Heart left ventricle (tissue), 16 donors: ENCODE data around the gene MYOM1. TPM values are rescaled to one million over a fixed set of nuclear protein-coding genes. Genes with fewer than 3 reads are reported as not detected.

Source experiments
- ATAC-seq, 4 donors: fragments of 200-7000 bp; cut with Tn5 transposase; one replicate each; pipeline ENCODE4 v1.9.1; 2020 to 2022; ENCODE audit warnings: moderate library complexity in 4 of 4, mild to moderate bottlenecking in 3 of 4, moderate number of reproducible peaks in 1 of 4
- DNase-seq, 5 donors: peaks; one replicate each; pipeline ENCODE4 v3.0.0-alpha.2; 2020
- H3K27ac ChIP-seq, 12 donors: fragments of 200-600 bp; sonication (generic) in 4 of 12; one replicate each; pipeline versions ENCODE4 v1.5.0 to v1.8.0; 2016 to 2022; ENCODE audit warnings: mild to moderate bottlenecking in 2 of 12
- H3K27me3 ChIP-seq, 9 donors: fragments of 200-600 bp; sonication (generic) in 2 of 9; one replicate each; pipeline versions ENCODE4 v1.5.1 to v1.8.0; 2016 to 2022; ENCODE audit warnings: mild to moderate bottlenecking in 3 of 9
- H3K36me3 ChIP-seq, 9 donors: fragments of 200-600 bp; sonication (generic) in 2 of 9; one replicate each; pipeline versions ENCODE4 v1.5.0 to v1.8.0; 2018 to 2022; ENCODE audit warnings: mild to moderate bottlenecking in 2 of 9
- H3K4me1 ChIP-seq, 12 donors: fragments of 200-600 bp; sonication (generic) in 4 of 12; one replicate each; pipeline versions ENCODE4 v1.5.0 to v1.8.0; 2016 to 2022; ENCODE audit warnings: mild to moderate bottlenecking in 3 of 12
- H3K4me3 ChIP-seq, 12 donors: fragments of 200-600 bp; sonication (generic) in 4 of 12; one replicate each; pipeline versions ENCODE4 v1.5.0 to v1.8.0; 2017 to 2022; ENCODE audit warnings: mild to moderate bottlenecking in 9 of 12, moderate library complexity in 4 of 12
- H3K9me3 ChIP-seq, 12 donors: fragments of 200-600 bp; sonication (generic) in 4 of 12; one replicate each; pipeline versions ENCODE4 v1.5.0 to v1.8.0; 2016 to 2022; ENCODE audit warnings: mild to moderate bottlenecking in 1 of 12
- POLR2A ChIP-seq, 2 donors: fragments of 450-650 bp; IDR thresholded peaks; one replicate each; pipeline ENCODE4 v1.6.1; 2017; ENCODE audit warnings: antibody characterized with exemption in 2 of 2, mild to moderate bottlenecking in 2 of 2, moderate library complexity in 2 of 2
- WGBS, 4 donors: extraction: QIAGEN DNeasy Blood & Tissue Kit in 2 of 4; methylation state at CpG; one replicate each; pipeline versions ENCODE4 v1.1.5 to v1.1.7; 2013 to 2018; 5-methylcytosine and 5-hydroxymethylcytosine counted together
- intact Hi-C, 10 donors: fragments of 100-400 bp; cut with DNase I; formaldehyde crosslinking; loops; one replicate each; pipeline versions ENCODE4 v1.11.1 to v1.14.2; 2022
- polyA plus RNA-seq, 2 donors: library from polyadenylated mRNA; stranded (reverse); fragments of 200-250 nt; gene quantifications; one replicate each; pipeline ENCODE4 v1.2.3, GENCODE V29; 2013
- total RNA-seq, 9 donors: library from RNA; depleted of rRNA in 2 of 9; stranded (reverse); fragments of >200 nt in 2 of 9; fragmentation: NEBNext Ultra II Directional in 3 of 9; extraction: Animal tissue kit (Norgen Biotek cat#: 25700) in 3 of 9; gene quantifications; one replicate each; pipeline versions ENCODE4 v1.1.0 to v1.2.4, GENCODE V29; 2016 to 2023
- TF ChIP-seq, protein P1 (sequence below), 12 donors: fragments of 200-600 bp; sonication (generic) in 4 of 12; IDR thresholded peaks; one replicate each; pipeline versions ENCODE4 v1.5.0 to v1.8.0; 2018 to 2022; ENCODE audit warnings: antibody characterized with exemption in 12 of 12, mild to moderate bottlenecking in 5 of 12
- donor health status: ischemic (EF 13 %, LVEDD 7.1; RV severe dilation, severe dysfunction).
- donor health status: healthy with polysubstance abuse.
- donor health status: DM: no; HTN: yes; CAD: no.
- donor health status: DM: no; HTN: no; CAD: no.
- donor health status: ischemic (EF 25% LVEDD 6.9; RV normal size, moderate dysfunction).
- donor health status: ischemic (EF 25% LVEDD 5.7; RV mildly dilated, moderate dysfunction).
- donor health status: healthy.
- donor health status: DM: yes; HTN: yes; CAD: no.
- donor health status: ischemic (EF 35%, LVEDD 5.7; RV mildly dilated, moderate dysfunction).
- donor health status: nonischemic (EF 11% LVEDD 7.7; RV severe dilation, severe dysfunction).
- donor health status: DM: yes; HTN: yes; CAD: no.
- donor health status: PGD.
- donor health status: ischemic (EF 29% LVEDD 5.4; RV normal size, mild dysfunction).
- donor health status: nonischemic (EF 23%, LVEDD 6.1; RV moderate dilation, normal function).

Gene MYOM1
- total and polyA plus RNA-seq, 11 donors, result 112 to 1,344 (median 801) TPM

DNA sequence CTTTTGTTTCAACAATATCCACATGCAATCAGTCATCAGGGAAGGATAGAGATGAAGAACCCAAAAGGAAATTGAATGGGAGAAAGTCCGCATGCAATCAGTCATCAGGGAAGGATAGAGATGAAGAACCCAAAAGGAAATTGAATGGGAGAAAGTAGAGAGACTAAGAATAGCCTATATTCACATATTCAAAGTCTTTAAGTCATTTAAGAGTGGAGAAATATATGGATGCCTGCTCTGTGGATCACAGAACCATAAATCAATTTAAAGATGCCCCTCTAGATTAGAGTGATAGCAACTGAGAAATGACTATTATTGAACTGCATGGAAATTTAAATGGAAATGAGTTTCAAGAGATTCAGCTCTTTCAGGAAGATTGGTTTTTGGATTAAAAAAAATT is 116.8 kb downstream of the MYOM1 start:
- WGBS, 4 donors, result 91 to 96% (median 94%) methylated on average over 1 of the region's 1 CpG

DNA sequence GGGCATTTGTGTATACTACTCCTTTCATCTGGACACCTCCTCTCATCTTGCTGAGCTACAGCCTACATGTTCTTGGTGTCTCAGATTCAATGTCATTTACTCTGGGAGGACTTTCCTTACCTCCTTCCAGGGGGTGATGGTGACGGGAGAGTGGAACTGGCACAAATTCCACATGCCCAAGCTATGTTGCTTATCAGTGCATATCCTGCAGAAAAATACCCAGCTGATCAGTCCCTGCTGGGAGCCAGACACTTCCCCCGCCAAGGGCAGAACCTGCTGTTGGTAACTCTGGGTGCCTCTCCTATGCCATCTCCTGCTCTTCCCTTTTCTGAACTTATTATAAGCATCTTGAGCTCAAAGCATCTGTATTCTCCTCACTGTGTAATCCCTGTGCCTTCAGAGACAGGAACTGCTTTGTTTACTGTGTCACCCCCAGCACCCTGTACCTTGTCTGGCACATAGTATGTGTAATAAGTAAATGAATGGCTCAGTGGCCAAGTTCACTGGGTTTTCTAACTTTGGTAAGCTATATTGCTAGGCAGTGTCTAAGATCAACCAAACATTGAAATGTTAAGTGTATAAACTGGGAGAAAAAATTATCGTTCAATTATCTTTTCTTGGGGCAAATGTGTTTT is 119.2 kb downstream of the MYOM1 start:
- TF ChIP-seq POLR2A (IDR thresholded peaks at IDR 0.05), result no peak
- TF ChIP-seq, protein P1, sequence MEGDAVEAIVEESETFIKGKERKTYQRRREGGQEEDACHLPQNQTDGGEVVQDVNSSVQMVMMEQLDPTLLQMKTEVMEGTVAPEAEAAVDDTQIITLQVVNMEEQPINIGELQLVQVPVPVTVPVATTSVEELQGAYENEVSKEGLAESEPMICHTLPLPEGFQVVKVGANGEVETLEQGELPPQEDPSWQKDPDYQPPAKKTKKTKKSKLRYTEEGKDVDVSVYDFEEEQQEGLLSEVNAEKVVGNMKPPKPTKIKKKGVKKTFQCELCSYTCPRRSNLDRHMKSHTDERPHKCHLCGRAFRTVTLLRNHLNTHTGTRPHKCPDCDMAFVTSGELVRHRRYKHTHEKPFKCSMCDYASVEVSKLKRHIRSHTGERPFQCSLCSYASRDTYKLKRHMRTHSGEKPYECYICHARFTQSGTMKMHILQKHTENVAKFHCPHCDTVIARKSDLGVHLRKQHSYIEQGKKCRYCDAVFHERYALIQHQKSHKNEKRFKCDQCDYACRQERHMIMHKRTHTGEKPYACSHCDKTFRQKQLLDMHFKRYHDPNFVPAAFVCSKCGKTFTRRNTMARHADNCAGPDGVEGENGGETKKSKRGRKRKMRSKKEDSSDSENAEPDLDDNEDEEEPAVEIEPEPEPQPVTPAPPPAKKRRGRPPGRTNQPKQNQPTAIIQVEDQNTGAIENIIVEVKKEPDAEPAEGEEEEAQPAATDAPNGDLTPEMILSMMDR (IDR thresholded peaks at IDR 0.05), result no peak
- ATAC-seq, result peak; percentile 10 to 40 (median 34)

More for the DNA sequence above, 116.8 kb downstream of the MYOM1 start:
- ATAC-seq (no peak), DNase-seq (no peak)
- Histone ChIP-seq H3K4me3 (no peak overlapping the region), H3K27ac (no peak overlapping the region), H3K9me3 (no peaks in the 10 kb centered on the region), H3K27me3 (no peaks in the 10 kb centered on the region), H3K36me3 (peaks cover 0 to 98% (median 23%) of the 10 kb centered on the region in 9 donors), H3K4me1 (peaks cover 0 to 23% (median 11%) of the 10 kb centered on the region in 12 donors)
- intact Hi-C loops, result no loop called here
- no peak for TF ChIP-seq POLR2A (IDR thresholded peaks at IDR 0.05)
- TF ChIP-seq, protein P1 (IDR thresholded peaks at IDR 0.05), result no peak

DNA sequence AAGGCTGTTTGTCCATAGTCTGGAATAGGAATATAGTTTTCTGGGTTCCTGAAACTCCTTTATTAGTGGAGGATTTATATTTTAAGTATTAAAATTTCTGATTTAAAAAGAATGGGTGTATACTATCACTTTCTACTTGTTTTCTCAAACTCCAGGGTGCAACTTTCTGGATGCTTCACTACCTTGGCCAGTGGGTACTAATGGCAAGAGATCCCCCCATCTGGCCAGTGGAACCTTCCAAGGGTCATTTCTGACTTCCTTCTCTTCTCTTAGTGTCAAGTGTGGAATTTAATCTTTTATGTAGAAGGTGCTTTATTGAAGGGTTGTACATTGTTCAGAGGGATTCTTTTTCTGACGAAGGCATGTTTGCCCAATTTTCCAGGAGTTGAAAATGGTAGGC is 120.4 kb downstream of the MYOM1 start:
- no peak for ATAC-seq
- peaks cover 0 to 37% (median 12%) of the 10 kb centered on the region in 12 donors for H3K4me1 ChIP-seq
- 0 to 49% (median 0%) methylated on average over 1 of the region's 1 CpG for WGBS, 4 donors
- H3K9me3 ChIP-seq, result no peaks in the 10 kb centered on the region
- H3K27me3 ChIP-seq, result no peaks in the 10 kb centered on the region
- intact Hi-C loops, result no loop called here
- no peak for DNase-seq
- no peak overlapping the region for H3K4me3 ChIP-seq
- H3K27ac ChIP-seq, result no peak overlapping the region
- no peak for TF ChIP-seq POLR2A (IDR thresholded peaks at IDR 0.05)
- H3K36me3 ChIP-seq, result peaks cover 0 to 90% (median 19%) of the 10 kb centered on the region in 9 donors

More for the DNA sequence above, 119.2 kb downstream of the MYOM1 start:
- WGBS, 4 donors, result 58 to 75% (median 67%) methylated on average over 3 of the region's 3 CpGs
- Histone ChIP-seq H3K4me3 (no peak overlapping the region), H3K27ac (peak overlapping the region in 4 of 12 donors; percentile 11 to 32 (median 17)), H3K4me1 (peaks cover 0 to 30% (median 11%) of the 10 kb centered on the region in 12 donors), H3K36me3 (peaks cover 0 to 98% (median 23%) of the 10 kb centered on the region in 9 donors), H3K27me3 (no peaks in the 10 kb centered on the region), H3K9me3 (no peaks in the 10 kb centered on the region)
- intact Hi-C loops, result no loop called here
- DNase-seq, result no peak

DNA sequence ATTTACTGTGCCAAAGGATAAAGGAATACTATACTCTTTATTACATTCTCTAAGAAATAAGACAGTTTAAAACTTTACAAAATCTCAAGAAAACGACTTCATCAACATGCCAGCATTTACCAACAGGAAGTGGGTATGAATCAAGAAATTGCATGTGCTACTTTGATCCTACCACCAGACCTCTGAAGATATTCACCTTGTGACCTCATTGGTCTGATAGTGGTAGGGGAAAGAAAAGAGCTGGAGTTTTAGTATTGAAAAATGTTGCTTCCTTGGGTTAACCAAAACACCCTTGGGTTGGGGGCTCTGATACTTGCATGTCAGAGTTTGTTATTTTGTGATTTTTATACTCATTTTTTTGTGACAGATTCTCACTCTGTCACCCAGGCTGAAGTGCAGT is 122.7 kb downstream of the MYOM1 start:
- 53 to 68% (median 61%) methylated on average over 1 of the region's 1 CpG for WGBS, 4 donors
- H3K9me3 ChIP-seq, result no peaks in the 10 kb centered on the region
- H3K36me3 ChIP-seq, result peaks cover 0 to 90% (median 24%) of the 10 kb centered on the region in 9 donors
- peaks cover 0 to 36% (median 5%) of the 10 kb centered on the region in 12 donors for H3K4me1 ChIP-seq
- intact Hi-C loops, result no loop called here
- ATAC-seq (no peak), DNase-seq (no peak)
- H3K27me3 ChIP-seq, result no peaks in the 10 kb centered on the region
- no peak overlapping the region for H3K4me3 ChIP-seq
- TF ChIP-seq POLR2A (IDR thresholded peaks at IDR 0.05), result no peak
- TF ChIP-seq, protein P1 (IDR thresholded peaks at IDR 0.05), result no peak
- H3K27ac ChIP-seq, result no peak overlapping the region
